PFSK-1 (cell line): ENCODE data around the gene DCAKD.

Experiments used
- FOXP2 ChIP-seq: optimal IDR thresholded peaks from 2 replicates; pipeline ENCODE3; 2011; ENCODE audit warnings: borderline replicate concordance, control low read depth, inconsistent platforms; ENCODE audit not compliant: insufficient read depth; ENCODE audit errors: extremely low read length, extremely low read depth
- POLR2AphosphoS5 ChIP-seq: IDR thresholded peaks from 2 replicates; pipeline ENCODE4 v1.6.1; 2012; ENCODE audit warnings: low read depth, mild to moderate bottlenecking, control low read depth, low read length, moderate library complexity
- SIN3A ChIP-seq: IDR thresholded peaks from 2 replicates; pipeline ENCODE4 v1.6.1; 2012; ENCODE audit warnings: mild to moderate bottlenecking, low read length, moderate library complexity, borderline replicate concordance; ENCODE audit not compliant: insufficient read depth
- TAF1 ChIP-seq: IDR thresholded peaks from 2 replicates; pipeline ENCODE4 v1.6.1; 2012; ENCODE audit warnings: low read length, control low read depth, borderline replicate concordance; ENCODE audit not compliant: insufficient read depth
- TF ChIP-seq, protein P1 (sequence below), 2 experiments: IDR thresholded peaks; 2 replicates each; pipeline versions ENCODE4 v1.6.1 to v1.8.0; 2011 to 2012; ENCODE audit warnings: low read depth in 2 of 2, low read length in 2 of 2, control low read depth in 1 of 2, inconsistent platforms in 1 of 2, mild to moderate bottlenecking in 1 of 2, moderate library complexity in 1 of 2; ENCODE audit not compliant: insufficient read depth in 1 of 2

DCAKD gene

DNA sequence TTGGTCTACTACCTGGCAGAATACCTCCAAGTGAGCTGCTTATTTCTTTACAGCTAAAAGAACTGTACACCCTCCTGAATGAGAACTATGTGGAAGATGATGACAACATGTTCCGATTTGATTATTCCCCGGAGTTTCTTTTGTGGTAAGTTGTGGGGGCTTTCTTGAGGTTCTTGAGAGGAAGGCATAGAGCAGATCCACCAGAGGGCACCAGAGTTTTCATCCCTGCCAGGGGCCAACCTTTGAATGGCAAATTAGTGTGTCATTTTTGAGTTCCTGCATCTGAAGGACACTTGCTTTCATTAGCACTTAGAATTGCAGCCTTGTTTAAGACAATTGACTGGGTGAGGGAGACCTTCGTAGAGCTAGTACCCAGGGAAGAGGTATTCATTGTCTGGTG lies 44.7 kb upstream of the DCAKD start:
- TF ChIP-seq FOXP2 (no peak), SIN3A (no peak), POLR2AphosphoS5 (no peak), TAF1 (no peak)
- TF ChIP-seq, protein P1, sequence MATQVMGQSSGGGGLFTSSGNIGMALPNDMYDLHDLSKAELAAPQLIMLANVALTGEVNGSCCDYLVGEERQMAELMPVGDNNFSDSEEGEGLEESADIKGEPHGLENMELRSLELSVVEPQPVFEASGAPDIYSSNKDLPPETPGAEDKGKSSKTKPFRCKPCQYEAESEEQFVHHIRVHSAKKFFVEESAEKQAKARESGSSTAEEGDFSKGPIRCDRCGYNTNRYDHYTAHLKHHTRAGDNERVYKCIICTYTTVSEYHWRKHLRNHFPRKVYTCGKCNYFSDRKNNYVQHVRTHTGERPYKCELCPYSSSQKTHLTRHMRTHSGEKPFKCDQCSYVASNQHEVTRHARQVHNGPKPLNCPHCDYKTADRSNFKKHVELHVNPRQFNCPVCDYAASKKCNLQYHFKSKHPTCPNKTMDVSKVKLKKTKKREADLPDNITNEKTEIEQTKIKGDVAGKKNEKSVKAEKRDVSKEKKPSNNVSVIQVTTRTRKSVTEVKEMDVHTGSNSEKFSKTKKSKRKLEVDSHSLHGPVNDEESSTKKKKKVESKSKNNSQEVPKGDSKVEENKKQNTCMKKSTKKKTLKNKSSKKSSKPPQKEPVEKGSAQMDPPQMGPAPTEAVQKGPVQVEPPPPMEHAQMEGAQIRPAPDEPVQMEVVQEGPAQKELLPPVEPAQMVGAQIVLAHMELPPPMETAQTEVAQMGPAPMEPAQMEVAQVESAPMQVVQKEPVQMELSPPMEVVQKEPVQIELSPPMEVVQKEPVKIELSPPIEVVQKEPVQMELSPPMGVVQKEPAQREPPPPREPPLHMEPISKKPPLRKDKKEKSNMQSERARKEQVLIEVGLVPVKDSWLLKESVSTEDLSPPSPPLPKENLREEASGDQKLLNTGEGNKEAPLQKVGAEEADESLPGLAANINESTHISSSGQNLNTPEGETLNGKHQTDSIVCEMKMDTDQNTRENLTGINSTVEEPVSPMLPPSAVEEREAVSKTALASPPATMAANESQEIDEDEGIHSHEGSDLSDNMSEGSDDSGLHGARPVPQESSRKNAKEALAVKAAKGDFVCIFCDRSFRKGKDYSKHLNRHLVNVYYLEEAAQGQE (IDR thresholded peaks at IDR 0.05; ENCODE audit: insufficient read depth in 1 of 2, low read depth in 2 of 2, low read length in 2 of 2), result no peak

DNA sequence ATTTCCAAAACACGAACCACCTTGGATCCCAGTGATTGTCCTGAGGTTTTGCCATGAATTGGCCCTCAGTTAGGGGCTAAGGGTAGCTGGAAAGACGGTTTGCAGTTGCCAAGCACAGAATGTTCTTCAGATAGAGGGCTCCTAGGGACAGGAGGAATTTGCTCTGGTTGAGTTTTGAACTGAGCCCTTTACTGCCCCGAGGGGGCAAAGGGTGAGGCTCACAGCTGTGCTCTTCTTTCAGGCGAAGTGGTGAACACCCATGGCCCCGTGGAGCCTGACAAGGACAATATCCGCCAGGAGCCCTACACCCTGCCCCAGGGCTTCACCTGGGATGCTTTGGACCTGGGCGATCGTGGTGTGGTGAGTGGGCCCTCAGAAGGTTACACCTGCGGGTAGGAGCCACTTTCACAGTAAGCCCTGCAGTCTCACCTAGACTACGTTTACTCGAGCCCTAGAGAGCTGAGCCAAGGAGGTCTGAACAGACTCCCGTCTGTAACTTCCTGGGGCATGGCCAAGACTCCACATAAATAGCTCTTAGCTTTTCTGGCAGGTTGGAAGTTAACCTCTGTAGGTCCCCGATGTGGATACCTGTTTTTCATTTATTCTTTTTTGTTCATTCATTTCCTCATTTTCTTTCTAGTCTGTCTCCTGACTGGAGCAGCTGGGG lies 42.1 kb upstream of the DCAKD start:
- TF ChIP-seq POLR2AphosphoS5 (no peak), SIN3A (no peak), FOXP2 (no peak), TAF1 (no peak)
- TF ChIP-seq, protein P1 (IDR thresholded peaks at IDR 0.05; ENCODE audit: insufficient read depth in 1 of 2, low read depth in 2 of 2, low read length in 2 of 2), result no peak

- no peak for TF ChIP-seq FOXP2
- no peak for TF ChIP-seq TAF1
- TF ChIP-seq, protein P1 (IDR thresholded peaks at IDR 0.05; ENCODE audit: insufficient read depth in 1 of 2, low read depth in 2 of 2, low read length in 2 of 2), result no peak
- no peak for TF ChIP-seq SIN3A
- no peak for TF ChIP-seq POLR2AphosphoS5
Observed at GRCh38 chr17:45092911-45093430, 41.5 kb upstream of the DCAKD start.

DNA sequence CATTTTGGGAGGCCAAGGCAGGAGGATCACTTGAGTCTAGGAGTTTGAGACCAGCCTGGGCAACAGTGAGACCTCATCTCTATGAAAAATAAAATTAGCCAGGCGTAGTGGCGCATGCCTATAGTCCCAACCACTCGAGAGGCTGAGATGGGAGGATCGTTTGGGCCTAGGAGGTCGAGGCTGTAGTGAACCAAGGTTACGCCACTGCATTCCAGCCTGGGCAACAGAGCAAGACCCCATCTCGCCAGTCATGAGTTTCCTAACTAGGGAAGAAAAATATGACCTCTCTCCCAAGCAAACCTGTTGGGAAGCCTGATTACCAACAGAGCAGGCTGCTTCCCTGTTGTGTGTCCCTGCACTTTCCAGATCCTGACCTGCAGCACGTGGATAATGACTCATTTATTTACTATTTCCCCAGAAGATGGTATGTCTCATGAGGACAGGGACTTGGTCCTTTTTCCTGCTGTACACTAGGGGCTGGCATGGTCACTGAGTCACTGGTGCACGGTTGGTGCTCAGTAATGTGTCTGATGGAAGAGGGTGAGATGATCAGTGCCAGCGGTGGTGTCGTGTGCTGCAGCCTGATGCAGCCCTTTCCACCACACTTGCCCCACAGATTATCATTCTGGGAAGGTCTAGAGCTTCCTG lies 40.5 kb upstream of the DCAKD start:
- TF ChIP-seq SIN3A, result no peak
- TF ChIP-seq TAF1, result no peak
- TF ChIP-seq FOXP2, result no peak
- TF ChIP-seq POLR2AphosphoS5, result no peak
- TF ChIP-seq, protein P1 (IDR thresholded peaks at IDR 0.05; ENCODE audit: insufficient read depth in 1 of 2, low read depth in 2 of 2, low read length in 2 of 2), result no peak
